HS-27A (cell line): ENCODE data around the gene STAT4.

Experiments
- DNase-seq: peaks from one replicate; pipeline ENCODE4 v3.0.0-alpha.2; 2012; ENCODE audit warnings: low read depth, missing footprints

Gene STAT4

GRCh38 chr2:191176305-191176704, 25.5 kb upstream of the STAT4 start:
- no peak for DNase-seq

- no peak for DNase-seq
These were observed 23.6 kb upstream of the STAT4 start for GRCh38 chr2:191174442-191174841.

- no peak for DNase-seq
These were observed 22.4 kb upstream of the STAT4 start for GRCh38 chr2:191173206-191173605.

GRCh38 chr2:191171708-191172355, 21.0 kb upstream of the STAT4 start:
- peak; percentile 90 for DNase-seq

GRCh38 chr2:191171286-191171685, 20.5 kb upstream of the STAT4 start:
- DNase-seq, result no peak

- DNase-seq, result no peak
These were observed 20.0 kb upstream of the STAT4 start for GRCh38 chr2:191170773-191171172.

- no peak for DNase-seq
These were observed 19.5 kb upstream of the STAT4 start for GRCh38 chr2:191170301-191170636.

GRCh38 chr2:191169456-191170300, 18.9 kb upstream of the STAT4 start:
- DNase-seq, result no peak

- DNase-seq, result no peak
These were observed 17.0 kb upstream of the STAT4 start for GRCh38 chr2:191167766-191168165.

- DNase-seq, result no peak
These were observed 16.1 kb upstream of the STAT4 start for GRCh38 chr2:191166756-191167445.

GRCh38 chr2:191166111-191166755, 15.4 kb upstream of the STAT4 start:
- DNase-seq, result no peak

- DNase-seq, result no peak
These were observed 14.4 kb upstream of the STAT4 start for GRCh38 chr2:191165176-191165643.

- no peak for DNase-seq
These were observed 8.0 kb upstream of the STAT4 start for GRCh38 chr2:191158747-191159146.

GRCh38 chr2:191158193-191158592, 7.4 kb upstream of the STAT4 start:
- DNase-seq, result no peak

GRCh38 chr2:191155608-191156071, 4.8 kb upstream of the STAT4 start:
- no peak for DNase-seq

- no peak for DNase-seq
These were observed 2.9 kb upstream of the STAT4 start for GRCh38 chr2:191153716-191154115.

- no peak for DNase-seq
These were observed 1.9 kb upstream of the STAT4 start for GRCh38 chr2:191152482-191153240.

- DNase-seq, result no peak
These were observed 537 bp upstream of the STAT4 start for GRCh38 chr2:191151331-191151730.

- no peak for DNase-seq
These were observed 579 bp downstream of the STAT4 start for GRCh38 chr2:191150230-191150599.

- no peak for DNase-seq
These were observed 1.4 kb downstream of the STAT4 start for GRCh38 chr2:191149391-191149790.

GRCh38 chr2:191148791-191149190, 2.0 kb downstream of the STAT4 start:
- no peak for DNase-seq

- no peak for DNase-seq
These were observed 2.5 kb downstream of the STAT4 start for GRCh38 chr2:191148281-191148680.
